ENCODE data around the gene TUBB. TPM values are rescaled to one million over a fixed set of nuclear protein-coding genes. Genes with fewer than 3 reads are reported as not detected.
A peak's percentile ranks its signal among the peaks of the same experiment; 100 is the strongest.
"Not testable (repeated sequence)": the region's sequence is repeated elsewhere in the genome, so short reads cannot be mapped to it uniquely, and the experiment has no call there.

TUBB gene
- total RNA-seq, 1 experiment from 2014 or later: 853 TPM

- TF ChIP-seq REST (IDR thresholded peaks at IDR 0.05; ENCODE audit: insufficient read depth in 1 of 2, low read depth in 2 of 2, low read length in 1 of 2) (0 out of 4 replicates have a peak, but pooled peaks have one; percentile 26 to 43), SIN3A (IDR thresholded peaks at IDR 0.05; ENCODE audit: borderline replicate concordance, insufficient read depth, low read depth, low read length) (no peak; the same call in 1 of the 2 replicates), POLR2AphosphoS5 (IDR thresholded peaks at IDR 0.05; ENCODE audit: low read depth, low read length) (peak; percentile 88), TCF7L2 (IDR thresholded peaks at IDR 0.05; ENCODE audit: low read depth, low read length) (peak; percentile 87), CTCF (IDR thresholded peaks at IDR 0.05) (peak; percentile 63; the same call in 1 of the 2 replicates)
- intact Hi-C loops (cut with micrococcal nuclease; ENCODE audit: unreplicated experiment): loop anchor here (1.0 kb wide), 1 partner anchor 40 kb away; no protein-coding TSS in a partner anchor
- ChIA-PET POLR2A (interaction anchor here (0.7 to 0.8 kb wide), 4 partner anchors 18 to 122 kb away, joined by 3 to 8 read pairs (median 4); partner anchors contain the start of gene DHX16), CTCF (interaction anchor here (0.6 to 1.6 kb wide), 3 partner anchors 42 to 210 kb away, joined by 3 to 10 read pairs (median 3); no protein-coding TSS in a partner anchor)
- no peaks in the 10 kb centered on the region for H3K27me3 ChIP-seq (ENCODE audit: control insufficient read depth, insufficient read depth, low read length)
- no peaks in the 10 kb centered on the region for H3K9me3 ChIP-seq (ENCODE audit: control insufficient read depth, insufficient read depth, low read depth, low read length)
- H3K36me3 ChIP-seq (ENCODE audit: control insufficient read depth, insufficient read depth, low read length): peaks cover 32% of the 10 kb centered on the region
- peak overlapping the region; percentile 88 to 100 for H3K4me3 ChIP-seq (ENCODE audit: low read depth in 2 of 2, low read length in 2 of 2)
- in situ Hi-C loops (cut with HindIII; ENCODE audit: low pct_unique_long_range_greater_than_20kb, low sequenced_read_pairs): no loop called here
- peak overlapping the region; percentile 100 for H3K27ac ChIP-seq (ENCODE audit: low read length)
- no peak for DNase-seq (ENCODE audit: low read depth, low spot score)
- peak; percentile 25 for ATAC-seq
- no TSS peak for BruUV-seq (replicated peaks)
- peaks cover 38% of the 10 kb centered on the region for H3K4me1 ChIP-seq (ENCODE audit: control insufficient read depth, insufficient read depth, low read length)
Observed at GRCh38 chr6:30721198-30722024, 1.3 kb downstream of the TUBB start.

GRCh38 chr6:30722025-30722279 lies 1.8 kb downstream of the TUBB start:
- in situ Hi-C loops (cut with HindIII; ENCODE audit: low pct_unique_long_range_greater_than_20kb, low sequenced_read_pairs): not testable (repeated sequence)
- CTCF ChIA-PET: interaction anchor here (1.6 kb wide), 1 partner anchor 43 kb away, joined by 10 read pairs; no protein-coding TSS in a partner anchor

More at GRCh38 chr6:30722025-30722279, 1.8 kb downstream of the TUBB start:
- Histone ChIP-seq H3K36me3 (ENCODE audit: control insufficient read depth, insufficient read depth, low read length) (peaks cover 29% of the 10 kb centered on the region), H3K27ac (ENCODE audit: low read length) (peak overlapping the region; percentile 82), H3K4me3 (ENCODE audit: low read depth in 2 of 2, low read length in 2 of 2) (peak overlapping the region; percentile 88 to 100), H3K4me1 (ENCODE audit: control insufficient read depth, insufficient read depth, low read length) (peaks cover 35% of the 10 kb centered on the region)
- not testable (repeated sequence) for DNase-seq (ENCODE audit: low read depth, low spot score); H3K27me3 ChIP-seq (ENCODE audit: control insufficient read depth, insufficient read depth, low read length); ATAC-seq; BruUV-seq (replicated peaks); H3K9me3 ChIP-seq (ENCODE audit: control insufficient read depth, insufficient read depth, low read depth, low read length)
- intact Hi-C loops (cut with micrococcal nuclease; ENCODE audit: unreplicated experiment): loop anchor here (1.0 kb wide), 1 partner anchor 41 kb away; no protein-coding TSS in a partner anchor
- POLR2A ChIA-PET: interaction anchor here (0.8 kb wide), 2 partner anchors 18 to 49 kb away, joined by 4 to 8 read pairs; partner anchors contain the start of gene DHX16

All from Panc1 (cell line).